Progenitor cell of endocrine pancreas (in vitro differentiated cells): ENCODE data around the gene HVCN1. TPM values are rescaled to one million over a fixed set of nuclear protein-coding genes. Genes with fewer than 3 reads are reported as not detected.

Experiments
- DNase-seq: peaks from one replicate; pipeline ENCODE4 v3.0.0; 2021; ENCODE audit warnings: low spot score; ENCODE audit not compliant: unreplicated experiment
- H3K27ac Mint-ChIP-seq: 2 replicates; pipeline ENCODE4 v1.8.0; 2021; ENCODE audit warnings: mild to moderate bottlenecking, moderate library complexity, mixed read lengths
- H3K27me3 Mint-ChIP-seq: 2 replicates; pipeline ENCODE4 v1.8.0; 2021; ENCODE audit warnings: mixed read lengths
- H3K36me3 Mint-ChIP-seq: 2 replicates; pipeline ENCODE4 v1.8.0; 2022; ENCODE audit warnings: mixed read lengths; ENCODE audit not compliant: insufficient read depth
- H3K4me1 Mint-ChIP-seq: 2 replicates; pipeline ENCODE4 v1.8.0; 2021; ENCODE audit warnings: low read depth, mixed read lengths
- H3K4me3 Mint-ChIP-seq: 2 replicates; pipeline ENCODE4 v1.8.0; 2021; ENCODE audit warnings: low read depth, mild to moderate bottlenecking, moderate library complexity, mixed read lengths
- H3K9me3 Mint-ChIP-seq: 2 replicates; pipeline ENCODE4 v1.8.0; 2021; ENCODE audit warnings: low read depth, mixed read lengths
- CTCF ChIP-seq: fragments of 200-600 bp; sonication (generic); IDR thresholded peaks from one replicate; pipeline ENCODE4 v1.5.0; 2021; ENCODE audit warnings: antibody characterized with exemption, mild to moderate bottlenecking; ENCODE audit not compliant: unreplicated experiment
- total RNA-seq: library from RNA; stranded (reverse); gene quantifications from 2 replicates; pipeline ENCODE4 v1.2.1, GENCODE V29; 2021

Gene HVCN1
- total RNA-seq, 1 donor from 2014 or later, result 4.2 TPM

- Mint-ChIP-seq H3K4me3 (no peak overlapping the region), H3K36me3 (no peaks in the 10 kb centered on the region), H3K27ac (no peak overlapping the region), H3K9me3 (no peaks in the 10 kb centered on the region), H3K4me1 (peaks cover under 1% of the 10 kb centered on the region), H3K27me3 (peaks cover 8% of the 10 kb centered on the region)
- no peak for TF ChIP-seq CTCF
- DNase-seq, result no peak
Observed at GRCh38 chr12:110699591-110700445, 10.9 kb upstream of the HVCN1 start.

GRCh38 chr12:110698171-110698902 lies 9.4 kb upstream of the HVCN1 start:
- TF ChIP-seq CTCF, result peak; percentile 71
- Mint-ChIP-seq H3K27ac (no peak overlapping the region), H3K4me3 (no peak overlapping the region), H3K9me3 (no peaks in the 10 kb centered on the region), H3K4me1 (no peaks in the 10 kb centered on the region), H3K36me3 (no peaks in the 10 kb centered on the region), H3K27me3 (peaks cover 8% of the 10 kb centered on the region)
- peak; percentile 49 for DNase-seq

- H3K36me3 Mint-ChIP-seq, result no peaks in the 10 kb centered on the region
- no peak overlapping the region for H3K4me3 Mint-ChIP-seq
- peaks cover 8% of the 10 kb centered on the region for H3K27me3 Mint-ChIP-seq
- no peaks in the 10 kb centered on the region for H3K4me1 Mint-ChIP-seq
- no peaks in the 10 kb centered on the region for H3K9me3 Mint-ChIP-seq
- DNase-seq, result no peak
- no peak for TF ChIP-seq CTCF
- no peak overlapping the region for H3K27ac Mint-ChIP-seq
Observed at GRCh38 chr12:110697236-110697635, 8.3 kb upstream of the HVCN1 start.

- no peaks in the 10 kb centered on the region for H3K4me1 Mint-ChIP-seq
- no peak overlapping the region for H3K27ac Mint-ChIP-seq
- no peaks in the 10 kb centered on the region for H3K9me3 Mint-ChIP-seq
- TF ChIP-seq CTCF, result no peak
- no peaks in the 10 kb centered on the region for H3K36me3 Mint-ChIP-seq
- H3K27me3 Mint-ChIP-seq, result peaks cover 13% of the 10 kb centered on the region
- H3K4me3 Mint-ChIP-seq, result no peak overlapping the region
- DNase-seq, result no peak
Observed at GRCh38 chr12:110696283-110696682, 7.4 kb upstream of the HVCN1 start.

- peaks cover 9% of the 10 kb centered on the region for H3K27me3 Mint-ChIP-seq
- H3K27ac Mint-ChIP-seq, result no peak overlapping the region
- no peaks in the 10 kb centered on the region for H3K36me3 Mint-ChIP-seq
- no peak for DNase-seq
- H3K4me3 Mint-ChIP-seq, result no peak overlapping the region
- no peaks in the 10 kb centered on the region for H3K9me3 Mint-ChIP-seq
- H3K4me1 Mint-ChIP-seq, result peaks cover 6% of the 10 kb centered on the region
- no peak for TF ChIP-seq CTCF
Observed at GRCh38 chr12:110694330-110694901, 5.5 kb upstream of the HVCN1 start.
